Hepatocyte (in vitro differentiated cells): ENCODE results near the gene RPP25. TPM values are rescaled to one million over a fixed set of nuclear protein-coding genes. Genes with fewer than 3 reads are reported as not detected.

Source experiments
- DNase-seq: peaks from one replicate; pipeline ENCODE4 v3.0.0-alpha.2; 2016; ENCODE audit warnings: low spot score
- H2AFZ ChIP-seq: fragments of 200-600 bp; sonication (generic); 2 replicates; pipeline ENCODE4 v1.6.0; 2016; ENCODE audit warnings: antibody characterized with exemption, mild to moderate bottlenecking
- H3K27ac ChIP-seq: fragments of 200-600 bp; sonication (generic); 2 replicates; pipeline ENCODE4 v1.5.1; 2016; ENCODE audit warnings: mild to moderate bottlenecking
- H3K27me3 ChIP-seq: fragments of 200-600 bp; sonication (generic); 2 replicates; pipeline ENCODE4 v1.6.1; 2016
- H3K36me3 ChIP-seq: fragments of 200-600 bp; sonication (generic); replicated peaks from 2 replicates; pipeline ENCODE4 v1.5.1; 2016; ENCODE audit warnings: low read depth; ENCODE audit not compliant: insufficient read depth
- H3K4me1 ChIP-seq: fragments of 200-600 bp; sonication (generic); 2 replicates; pipeline ENCODE4 v1.5.1; 2016; ENCODE audit warnings: mild to moderate bottlenecking, moderate library complexity; ENCODE audit not compliant: insufficient read depth
- H3K4me2 ChIP-seq: fragments of 200-600 bp; sonication (generic); 2 replicates; pipeline ENCODE4 v1.6.0; 2016
- H3K4me3 ChIP-seq: fragments of 200-600 bp; sonication (generic); 2 replicates; pipeline ENCODE4 v1.5.1; 2016; ENCODE audit warnings: mild to moderate bottlenecking
- H3K79me2 ChIP-seq: fragments of 200-600 bp; sonication (generic); 2 replicates; pipeline ENCODE4 v1.6.0; 2017; ENCODE audit warnings: mild to moderate bottlenecking
- H3K9me2 ChIP-seq: fragments of 200-600 bp; sonication (generic); replicated peaks from 2 replicates; pipeline ENCODE4 v1.6.0; 2017; ENCODE audit warnings: mild to moderate bottlenecking; ENCODE audit not compliant: insufficient read depth
- H3K9me3 ChIP-seq: fragments of 200-600 bp; sonication (generic); 2 replicates; pipeline ENCODE4 v1.5.1; 2016; ENCODE audit warnings: low read depth, mild to moderate bottlenecking
- H4K20me1 ChIP-seq: fragments of 200-600 bp; sonication (generic); 2 replicates; pipeline ENCODE4 v1.6.0; 2016; ENCODE audit warnings: mild to moderate bottlenecking; ENCODE audit not compliant: insufficient read depth, poor library complexity, severe bottlenecking
- EZH2 ChIP-seq: fragments of 200-600 bp; sonication (generic); IDR thresholded peaks from 2 replicates; pipeline ENCODE4 v1.6.1; 2016; ENCODE audit warnings: antibody characterized with exemption, mild to moderate bottlenecking, borderline replicate concordance
- EZH2phosphoT487 ChIP-seq: fragments of 200-600 bp; sonication (generic); IDR thresholded peaks from one replicate; pipeline ENCODE4 v1.6.1; 2018; ENCODE audit warnings: antibody characterized with exemption, mild to moderate bottlenecking, low read depth, moderate library complexity; ENCODE audit not compliant: unreplicated experiment, severe bottlenecking
- WGBS: methylation state at CpG from one replicate; pipeline ENCODE4 v1.1.6; 2016; ENCODE audit warnings: low lambda C conversion rate; ENCODE audit errors: missing lambda C conversion rate; 5-methylcytosine and 5-hydroxymethylcytosine counted together
- polyA plus RNA-seq: library from polyadenylated mRNA; unstranded; fragments of >200 nt; fragmentation: Nextera tagmentation; extraction: Ambion mirVana; gene quantifications from 2 replicates; pipeline ENCODE4 v1.2.1, GENCODE V29; 2016
- total RNA-seq: library from RNA; depleted of rRNA; stranded (reverse); fragments of >200 nt; gene quantifications from 2 replicates; pipeline ENCODE4 v1.2.3, GENCODE V29; 2014
- TF ChIP-seq, protein P1 (sequence below): fragments of 200-600 bp; sonication (generic); IDR thresholded peaks from 2 replicates; pipeline ENCODE4 v1.5.1; 2016; ENCODE audit warnings: antibody characterized with exemption, mild to moderate bottlenecking; ENCODE audit not compliant: poor library complexity

RPP25 gene
- total and polyA plus RNA-seq, 2 experiments from 2014 or later, result 22.7 to 60.4 TPM

DNA sequence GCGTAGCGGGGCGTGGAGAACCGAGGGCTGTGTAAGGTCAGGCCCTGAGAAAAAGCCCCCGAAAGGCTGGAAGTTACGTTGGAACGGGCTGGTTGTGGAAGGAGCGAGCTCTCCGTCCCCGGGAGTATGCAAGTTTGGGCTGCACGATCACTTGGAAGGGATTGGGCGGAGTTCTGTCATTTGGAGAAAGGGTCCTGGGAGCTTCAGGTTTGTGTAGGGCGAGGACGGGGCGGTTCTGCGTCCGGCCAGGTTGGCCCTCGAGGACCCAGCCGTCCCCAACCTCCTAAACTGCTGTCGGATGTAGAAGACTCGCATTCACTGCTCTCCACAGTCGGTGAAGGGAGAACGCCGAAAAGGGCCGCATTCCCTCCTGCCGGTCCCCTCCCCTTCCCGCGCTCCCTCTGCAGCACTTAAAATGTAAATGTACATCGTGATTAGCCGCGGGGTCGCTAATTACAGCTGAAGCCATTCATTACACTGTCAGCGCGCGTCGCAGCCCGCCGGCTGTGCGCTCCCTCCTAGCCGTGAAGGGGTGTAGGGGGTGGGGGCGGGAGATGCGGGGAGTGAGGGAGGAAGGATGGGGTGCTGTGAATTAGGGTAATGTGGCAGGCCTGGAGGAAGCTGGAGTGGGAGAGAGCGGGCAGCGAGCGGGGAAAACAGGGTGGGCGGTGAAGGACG, 2.5 kb upstream of the RPP25 start:
- H3K79me2 ChIP-seq, result peaks cover 6% of the 10 kb centered on the region
- H2AFZ ChIP-seq, result peak overlapping the region; percentile 95
- no peak for DNase-seq
- TF ChIP-seq EZH2phosphoT487 (no peak), EZH2 (peak; percentile 86)
- TF ChIP-seq, protein P1, sequence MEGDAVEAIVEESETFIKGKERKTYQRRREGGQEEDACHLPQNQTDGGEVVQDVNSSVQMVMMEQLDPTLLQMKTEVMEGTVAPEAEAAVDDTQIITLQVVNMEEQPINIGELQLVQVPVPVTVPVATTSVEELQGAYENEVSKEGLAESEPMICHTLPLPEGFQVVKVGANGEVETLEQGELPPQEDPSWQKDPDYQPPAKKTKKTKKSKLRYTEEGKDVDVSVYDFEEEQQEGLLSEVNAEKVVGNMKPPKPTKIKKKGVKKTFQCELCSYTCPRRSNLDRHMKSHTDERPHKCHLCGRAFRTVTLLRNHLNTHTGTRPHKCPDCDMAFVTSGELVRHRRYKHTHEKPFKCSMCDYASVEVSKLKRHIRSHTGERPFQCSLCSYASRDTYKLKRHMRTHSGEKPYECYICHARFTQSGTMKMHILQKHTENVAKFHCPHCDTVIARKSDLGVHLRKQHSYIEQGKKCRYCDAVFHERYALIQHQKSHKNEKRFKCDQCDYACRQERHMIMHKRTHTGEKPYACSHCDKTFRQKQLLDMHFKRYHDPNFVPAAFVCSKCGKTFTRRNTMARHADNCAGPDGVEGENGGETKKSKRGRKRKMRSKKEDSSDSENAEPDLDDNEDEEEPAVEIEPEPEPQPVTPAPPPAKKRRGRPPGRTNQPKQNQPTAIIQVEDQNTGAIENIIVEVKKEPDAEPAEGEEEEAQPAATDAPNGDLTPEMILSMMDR, result no peak
- peak overlapping the region; percentile 97 for H3K4me2 ChIP-seq
- H3K27ac ChIP-seq, result no peak overlapping the region
- peaks cover 55% of the 10 kb centered on the region for H3K27me3 ChIP-seq
- WGBS, result 2% methylated on average over 42 of the region's 47 CpGs
- H3K9me3 ChIP-seq, result no peaks in the 10 kb centered on the region
- peaks cover 42% of the 10 kb centered on the region for H3K4me1 ChIP-seq
- no peaks in the 10 kb centered on the region for H3K36me3 ChIP-seq
- H3K9me2 ChIP-seq, result no peaks in the 10 kb centered on the region
- H3K4me3 ChIP-seq, result peak overlapping the region; percentile 24
- H4K20me1 ChIP-seq, result peaks cover 2% of the 10 kb centered on the region

DNA sequence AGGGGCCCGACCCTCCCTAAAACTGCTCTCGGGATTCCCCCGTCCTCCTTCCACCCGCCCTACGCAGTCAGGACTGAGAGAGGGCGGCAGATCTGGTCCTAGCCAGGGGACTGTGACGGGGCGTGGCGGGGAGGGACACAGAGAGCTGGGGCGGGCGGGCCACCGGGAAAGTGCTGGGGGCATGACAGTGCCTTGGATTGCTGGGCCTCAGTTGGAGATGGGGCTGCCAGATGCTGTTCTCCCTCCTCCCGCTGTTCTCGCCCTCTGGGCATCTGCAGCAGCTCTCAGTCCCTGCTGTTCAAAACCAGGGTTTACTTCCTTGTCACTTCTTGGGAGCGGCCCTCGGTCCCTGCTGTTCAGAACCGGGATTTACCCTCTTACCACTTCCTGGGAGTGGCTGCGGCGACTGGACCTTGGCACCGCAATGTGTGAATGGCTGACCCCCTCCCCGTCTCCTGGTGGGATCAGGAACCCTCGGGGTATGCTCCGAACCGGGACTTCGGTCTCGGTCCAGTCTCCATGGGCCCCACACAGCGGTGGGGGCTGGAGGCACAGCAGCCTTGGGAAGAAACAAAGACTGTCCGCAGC, 1.8 kb upstream of the RPP25 start:
- peak; percentile 77 for DNase-seq
- TF ChIP-seq EZH2 (no peak), EZH2phosphoT487 (peak; percentile 23)
- TF ChIP-seq, protein P1, result no peak
- Histone ChIP-seq H4K20me1 (peaks cover 3% of the 10 kb centered on the region), H3K79me2 (peaks cover 6% of the 10 kb centered on the region), H3K4me3 (peak overlapping the region; percentile 76), H3K4me1 (peaks cover 43% of the 10 kb centered on the region), H2AFZ (peak overlapping the region; percentile 95), H3K27me3 (peaks cover 55% of the 10 kb centered on the region), H3K27ac (no peak overlapping the region), H3K4me2 (peak overlapping the region; percentile 97), H3K9me3 (no peaks in the 10 kb centered on the region), H3K36me3 (no peaks in the 10 kb centered on the region), H3K9me2 (no peaks in the 10 kb centered on the region)
- WGBS, result 1% methylated on average over 26 of the region's 28 CpGs

DNA sequence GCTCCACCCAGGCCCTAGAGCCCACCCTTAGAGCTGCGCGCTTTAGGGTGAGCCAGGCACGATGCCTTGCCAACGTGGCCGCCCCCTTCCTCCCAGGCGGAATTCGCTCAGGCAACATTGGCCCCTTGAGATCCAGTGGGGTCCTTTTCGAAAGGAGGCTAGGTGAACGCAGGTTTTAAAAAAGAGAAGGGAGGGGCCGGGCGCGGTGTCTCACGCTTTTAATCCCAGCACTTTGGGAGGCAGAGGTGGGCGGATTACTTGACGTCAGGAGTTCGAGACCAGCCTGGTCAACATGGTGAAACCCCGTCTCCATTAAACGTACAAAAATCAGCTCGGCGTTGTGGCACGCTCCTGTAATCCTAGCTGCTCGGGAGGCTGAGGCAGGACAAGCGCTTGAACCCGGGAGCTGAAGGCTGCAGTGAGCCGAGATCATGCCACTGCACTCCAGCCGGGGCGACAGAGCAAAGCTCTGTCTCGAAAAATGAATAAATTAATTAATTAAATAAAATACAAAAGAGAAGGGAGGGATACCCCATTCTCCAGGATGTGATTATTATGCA, 984 bp upstream of the RPP25 start:
- peak overlapping the region; percentile 76 for H3K4me3 ChIP-seq
- peaks cover 43% of the 10 kb centered on the region for H3K4me1 ChIP-seq
- 8% methylated on average over 28 of the region's 28 CpGs for WGBS
- H3K27ac ChIP-seq, result peak overlapping the region; percentile 62
- peak overlapping the region; percentile 97 for H3K4me2 ChIP-seq
- H2AFZ ChIP-seq, result peak overlapping the region; percentile 95
- peaks cover 11% of the 10 kb centered on the region for H3K79me2 ChIP-seq
- TF ChIP-seq EZH2 (peak; percentile 18), EZH2phosphoT487 (no peak)
- TF ChIP-seq, protein P1, result no peak
- no peaks in the 10 kb centered on the region for H3K36me3 ChIP-seq
- no peaks in the 10 kb centered on the region for H3K9me3 ChIP-seq
- peaks cover 3% of the 10 kb centered on the region for H4K20me1 ChIP-seq
- no peaks in the 10 kb centered on the region for H3K9me2 ChIP-seq
- DNase-seq, result no peak
- H3K27me3 ChIP-seq, result peaks cover 49% of the 10 kb centered on the region
